Activated CD8-positive, alpha-beta memory T cell treated with anti-CD3 and anti-CD28 coated beads for 36 hours (primary cell): ENCODE results near the gene MAP1LC3B. TPM values are rescaled to one million over a fixed set of nuclear protein-coding genes. Genes with fewer than 3 reads are reported as not detected.

Source experiments
- CTCF ChIA-PET: fragments of 350-600 bp; sonication (Branson Sonifier 250); formaldehyde crosslinking; loops from one replicate; lab custom pipeline; 2021; ENCODE audit warnings: antibody characterized with exemption; lab: Charles Lee
- POLR2A ChIA-PET: fragments of 350-600 bp; sonication (Branson Sonifier 250); formaldehyde crosslinking; loops from one replicate; lab custom pipeline; 2021; ENCODE audit warnings: antibody characterized with exemption; lab: Charles Lee
- total RNA-seq, 2 experiments: library from RNA; stranded (reverse); gene quantifications; one replicate each; pipeline ENCODE4 v1.2.3, GENCODE V29; 2021

MAP1LC3B gene
- total RNA-seq, 2 experiments from 2014 or later, result 49.9 to 50.3 TPM

GRCh38 chr16:87392821-87393679, 914 bp downstream of the MAP1LC3B start:
- POLR2A ChIA-PET, result interaction anchor here (0.5 to 2.1 kb wide), 2 partner anchors 9 to 10 kb away, joined by 3 to 16 read pairs; partner anchors contain the start of gene FBXO31
- CTCF ChIA-PET, result interaction anchor here (0.9 to 3.0 kb wide), 7 partner anchors 10 to 243 kb away, joined by 3 to 22 read pairs (median 5); partner anchors contain the start of gene FBXO31

GRCh38 chr16:87393680-87394055, 1.5 kb downstream of the MAP1LC3B start:
- CTCF ChIA-PET, result interaction anchor here (0.9 to 3.0 kb wide), 7 partner anchors 10 to 243 kb away, joined by 3 to 22 read pairs (median 5); partner anchors contain the start of gene FBXO31
- POLR2A ChIA-PET, result interaction anchor here (1.1 to 2.1 kb wide), 2 partner anchors 10 to 75 kb away, joined by 3 to 16 read pairs; partner anchors contain the start of gene FBXO31

GRCh38 chr16:87395181-87395842, 3.2 kb downstream of the MAP1LC3B start:
- CTCF ChIA-PET, result interaction anchor here (0.6 to 3.0 kb wide), 5 partner anchors 12 to 839 kb away, joined by 3 to 22 read pairs (median 10); partner anchors contain the start of gene FBXO31
- POLR2A ChIA-PET, result interaction anchor here (0.8 to 1.2 kb wide), 2 partner anchors 11 to 240 kb away, joined by 3 to 5 read pairs; partner anchors contain the start of gene FBXO31

- POLR2A ChIA-PET, result no interaction called here
- CTCF ChIA-PET, result no interaction called here
These were observed 12.9 kb downstream of the MAP1LC3B start for GRCh38 chr16:87404764-87405625.

GRCh38 chr16:87406495-87407088, 14.5 kb downstream of the MAP1LC3B start:
- CTCF ChIA-PET, result no interaction called here

GRCh38 chr16:87407511-87408112, 15.5 kb downstream of the MAP1LC3B start:
- ChIA-PET CTCF (interaction anchor here (0.6 kb wide), 1 partner anchor 28 kb away, joined by 3 read pairs; no protein-coding TSS in a partner anchor), POLR2A (no interaction called here)

More at GRCh38 chr16:87406495-87407088, 14.5 kb downstream of the MAP1LC3B start:
- POLR2A ChIA-PET, result no interaction called here

- ChIA-PET CTCF (interaction anchor here (0.6 kb wide), 1 partner anchor 1857 kb away, joined by 3 read pairs; no protein-coding TSS in a partner anchor), POLR2A (no interaction called here)
These were observed 17.0 kb downstream of the MAP1LC3B start for GRCh38 chr16:87409153-87409552.

GRCh38 chr16:87409781-87410180, 17.6 kb downstream of the MAP1LC3B start:
- CTCF ChIA-PET, result interaction anchor here (0.6 kb wide), 2 partner anchors 240 to 1858 kb away, joined by 3 read pairs; no protein-coding TSS in a partner anchor
- POLR2A ChIA-PET, result no interaction called here

- CTCF ChIA-PET, result no interaction called here
- POLR2A ChIA-PET, result no interaction called here
These were observed 18.4 kb downstream of the MAP1LC3B start for GRCh38 chr16:87410530-87410929.

- ChIA-PET POLR2A (no interaction called here), CTCF (no interaction called here)
These were observed 18.8 kb downstream of the MAP1LC3B start for GRCh38 chr16:87410968-87411367.

GRCh38 chr16:87411375-87412271, 19.5 kb downstream of the MAP1LC3B start:
- ChIA-PET CTCF (interaction anchor here (2.5 kb wide), 1 partner anchor 225 kb away, joined by 9 read pairs; no protein-coding TSS in a partner anchor), POLR2A (no interaction called here)

GRCh38 chr16:87412371-87412995, 20.3 kb downstream of the MAP1LC3B start:
- POLR2A ChIA-PET, result no interaction called here
- CTCF ChIA-PET, result interaction anchor here (0.6 to 2.5 kb wide), 2 partner anchors 14 to 224 kb away, joined by 3 to 9 read pairs; no protein-coding TSS in a partner anchor

GRCh38 chr16:87412996-87413421, 20.9 kb downstream of the MAP1LC3B start:
- POLR2A ChIA-PET, result no interaction called here

GRCh38 chr16:87414251-87414680, 22.1 kb downstream of the MAP1LC3B start:
- ChIA-PET POLR2A (no interaction called here), CTCF (no interaction called here)

More at GRCh38 chr16:87412996-87413421, 20.9 kb downstream of the MAP1LC3B start:
- CTCF ChIA-PET, result interaction anchor here (0.6 to 2.5 kb wide), 2 partner anchors 15 to 223 kb away, joined by 3 to 9 read pairs; no protein-coding TSS in a partner anchor

GRCh38 chr16:87415441-87415840, 23.3 kb downstream of the MAP1LC3B start:
- ChIA-PET CTCF (no interaction called here), POLR2A (no interaction called here)
